OCI-LY1 (cell line): ENCODE measurements around the gene USH1C.

Experiments
- H2AFZ ChIP-seq: fragments of 200-600 bp; sonication (generic), shearing (Covaris generic); 2 replicates; pipeline ENCODE4 v1.6.0; 2014; ENCODE audit warnings: antibody characterized with exemption, mild to moderate bottlenecking, low read length
- H3F3A ChIP-seq: fragments of 200-600 bp; sonication (generic), shearing (Covaris generic); 2 replicates; pipeline ENCODE4 v1.6.0; 2014; ENCODE audit warnings: mild to moderate bottlenecking, antibody characterized with exemption, low read length, moderate library complexity; ENCODE audit not compliant: insufficient read depth
- H3K27ac ChIP-seq: fragments of 200-600 bp; sonication (generic); 2 replicates; pipeline ENCODE4 v1.5.1; 2014; ENCODE audit warnings: low read length, mixed run types, mild to moderate bottlenecking, low read depth; ENCODE audit not compliant: poor library complexity, severe bottlenecking
- H3K27me3 ChIP-seq: fragments of 200-600 bp; sonication (generic); 2 replicates; pipeline ENCODE4 v1.6.0; 2014; ENCODE audit warnings: antibody characterized with exemption, mild to moderate bottlenecking, low read length, moderate library complexity; ENCODE audit not compliant: insufficient read depth
- H3K36me3 ChIP-seq: fragments of 200-600 bp; sonication (generic); 2 replicates; pipeline ENCODE4 v1.6.1; 2014; ENCODE audit warnings: mild to moderate bottlenecking, antibody characterized with exemption, low read length, moderate library complexity, mixed read lengths; ENCODE audit not compliant: insufficient read depth
- H3K4me1 ChIP-seq: fragments of 200-600 bp; sonication (generic); 2 replicates; pipeline ENCODE4 v1.5.1; 2014; ENCODE audit warnings: mild to moderate bottlenecking, low read length, moderate library complexity; ENCODE audit not compliant: insufficient read depth, severe bottlenecking
- H3K4me2 ChIP-seq: fragments of 200-600 bp; sonication (generic), shearing (Covaris generic); 2 replicates; pipeline ENCODE4 v1.6.1; 2014; ENCODE audit warnings: low read length
- H3K4me3 ChIP-seq: fragments of 200-600 bp; sonication (generic); 2 replicates; pipeline ENCODE4 v1.5.1; 2014; ENCODE audit warnings: low read length, low read depth, mild to moderate bottlenecking, mixed read lengths; ENCODE audit not compliant: poor library complexity, severe bottlenecking
- H3K79me2 ChIP-seq: fragments of 200-600 bp; shearing (Covaris generic); 2 replicates; pipeline ENCODE4 v1.6.1; 2016; ENCODE audit warnings: mixed run types, low read length, mixed read lengths; ENCODE audit not compliant: insufficient read depth
- H3K9ac ChIP-seq: fragments of 200-600 bp; sonication (generic), shearing (Covaris generic); 2 replicates; pipeline ENCODE4 v1.6.1; 2014; ENCODE audit warnings: mild to moderate bottlenecking, low read length, mixed read lengths
- H3K9me2 ChIP-seq: fragments of 200-600 bp; sonication (generic), shearing (Covaris generic); 2 replicates; pipeline ENCODE4 v1.6.1; 2014; ENCODE audit warnings: low read depth, mild to moderate bottlenecking, low read length, mixed read lengths
- H3K9me3 ChIP-seq: fragments of 200-600 bp; shearing (Covaris generic); 2 replicates; pipeline ENCODE4 v1.6.1; 2014; ENCODE audit warnings: low read length, mixed read lengths
- H4K20me1 ChIP-seq: fragments of 200-600 bp; sonication (generic), shearing (Covaris generic); 2 replicates; pipeline ENCODE4 v1.6.0; 2016; ENCODE audit warnings: mild to moderate bottlenecking, low read length; ENCODE audit not compliant: insufficient read depth
- EZH2 ChIP-seq: fragments of 200-600 bp; sonication (generic), shearing (Covaris generic); IDR thresholded peaks from 2 replicates; pipeline ENCODE4 v1.8.0; 2017; ENCODE audit warnings: borderline replicate concordance, mixed run types, mild to moderate bottlenecking, antibody characterized with exemption, low read length, moderate library complexity, mixed read lengths
- TF ChIP-seq, protein P1 (sequence below): fragments of 200-600 bp; sonication (generic), shearing (Covaris generic); IDR thresholded peaks from 2 replicates; pipeline ENCODE4 v1.5.1; 2017; ENCODE audit warnings: mild to moderate bottlenecking, antibody characterized with exemption, low read length, moderate library complexity, mixed read lengths

USH1C gene

DNA sequence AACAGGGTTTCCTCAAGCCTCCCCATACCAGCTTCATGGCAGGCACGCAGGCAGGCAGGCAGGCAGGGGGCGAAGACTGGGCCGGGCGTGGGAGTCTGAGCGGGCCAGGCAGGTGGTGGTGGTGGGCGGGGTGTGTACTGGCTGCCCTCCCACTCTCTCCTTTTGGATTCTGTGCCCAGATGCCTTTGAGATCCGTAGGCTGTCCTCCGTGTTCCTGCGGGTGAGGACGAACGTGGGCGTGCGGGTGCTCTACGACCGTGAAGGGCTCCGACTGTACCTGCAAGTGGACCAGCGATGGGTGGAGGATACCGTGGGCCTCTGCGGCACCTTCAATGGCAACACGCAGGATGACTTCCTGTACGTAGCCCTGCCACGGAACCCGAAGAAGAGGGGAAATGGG lies 25.8 kb upstream of the USH1C start:
- no peak overlapping the region for H3K4me2 ChIP-seq
- H3K9me2 ChIP-seq, result no peaks in the 10 kb centered on the region
- H3K27ac ChIP-seq, result no peak overlapping the region
- no peak for TF ChIP-seq EZH2
- TF ChIP-seq, protein P1, sequence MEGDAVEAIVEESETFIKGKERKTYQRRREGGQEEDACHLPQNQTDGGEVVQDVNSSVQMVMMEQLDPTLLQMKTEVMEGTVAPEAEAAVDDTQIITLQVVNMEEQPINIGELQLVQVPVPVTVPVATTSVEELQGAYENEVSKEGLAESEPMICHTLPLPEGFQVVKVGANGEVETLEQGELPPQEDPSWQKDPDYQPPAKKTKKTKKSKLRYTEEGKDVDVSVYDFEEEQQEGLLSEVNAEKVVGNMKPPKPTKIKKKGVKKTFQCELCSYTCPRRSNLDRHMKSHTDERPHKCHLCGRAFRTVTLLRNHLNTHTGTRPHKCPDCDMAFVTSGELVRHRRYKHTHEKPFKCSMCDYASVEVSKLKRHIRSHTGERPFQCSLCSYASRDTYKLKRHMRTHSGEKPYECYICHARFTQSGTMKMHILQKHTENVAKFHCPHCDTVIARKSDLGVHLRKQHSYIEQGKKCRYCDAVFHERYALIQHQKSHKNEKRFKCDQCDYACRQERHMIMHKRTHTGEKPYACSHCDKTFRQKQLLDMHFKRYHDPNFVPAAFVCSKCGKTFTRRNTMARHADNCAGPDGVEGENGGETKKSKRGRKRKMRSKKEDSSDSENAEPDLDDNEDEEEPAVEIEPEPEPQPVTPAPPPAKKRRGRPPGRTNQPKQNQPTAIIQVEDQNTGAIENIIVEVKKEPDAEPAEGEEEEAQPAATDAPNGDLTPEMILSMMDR, result no peak
- no peak overlapping the region for H3K9ac ChIP-seq
- H3F3A ChIP-seq, result no peaks in the 10 kb centered on the region
- H4K20me1 ChIP-seq, result no peaks in the 10 kb centered on the region
- H2AFZ ChIP-seq, result no peak overlapping the region
- H3K4me1 ChIP-seq, result peaks cover 8% of the 10 kb centered on the region
- H3K79me2 ChIP-seq, result no peaks in the 10 kb centered on the region
- H3K4me3 ChIP-seq, result no peak overlapping the region
- H3K27me3 ChIP-seq, result no peaks in the 10 kb centered on the region
- no peaks in the 10 kb centered on the region for H3K36me3 ChIP-seq
- H3K9me3 ChIP-seq, result no peaks in the 10 kb centered on the region

DNA sequence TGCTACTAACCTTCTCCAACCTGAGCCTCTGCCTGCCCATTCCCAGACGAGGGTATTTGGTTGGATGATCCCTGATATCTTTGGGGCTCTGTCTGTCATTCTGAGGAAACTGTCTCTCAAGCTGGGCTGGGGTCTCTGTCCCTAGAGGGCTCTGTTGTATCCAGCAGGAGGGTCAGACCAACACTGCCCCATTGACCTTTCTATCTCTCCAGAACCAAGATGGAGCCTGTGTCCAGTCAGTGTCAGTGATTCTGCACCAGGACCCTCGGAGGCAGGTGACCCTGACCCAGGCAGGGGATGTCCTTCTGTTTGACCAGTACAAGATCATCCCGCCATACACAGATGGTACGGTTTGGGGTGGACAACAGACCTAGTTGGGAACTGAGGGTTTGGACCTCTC lies 24.7 kb upstream of the USH1C start:
- no peak overlapping the region for H3K4me2 ChIP-seq
- H3K36me3 ChIP-seq, result no peaks in the 10 kb centered on the region
- no peaks in the 10 kb centered on the region for H3F3A ChIP-seq
- no peaks in the 10 kb centered on the region for H3K9me2 ChIP-seq
- TF ChIP-seq EZH2, result no peak
- TF ChIP-seq, protein P1, result no peak
- H2AFZ ChIP-seq, result no peak overlapping the region
- H3K4me1 ChIP-seq, result peaks cover 8% of the 10 kb centered on the region
- H3K27ac ChIP-seq, result no peak overlapping the region
- no peaks in the 10 kb centered on the region for H4K20me1 ChIP-seq
- no peaks in the 10 kb centered on the region for H3K9me3 ChIP-seq
- H3K9ac ChIP-seq, result no peak overlapping the region
- no peak overlapping the region for H3K4me3 ChIP-seq
- H3K79me2 ChIP-seq, result no peaks in the 10 kb centered on the region
- H3K27me3 ChIP-seq, result no peaks in the 10 kb centered on the region

DNA sequence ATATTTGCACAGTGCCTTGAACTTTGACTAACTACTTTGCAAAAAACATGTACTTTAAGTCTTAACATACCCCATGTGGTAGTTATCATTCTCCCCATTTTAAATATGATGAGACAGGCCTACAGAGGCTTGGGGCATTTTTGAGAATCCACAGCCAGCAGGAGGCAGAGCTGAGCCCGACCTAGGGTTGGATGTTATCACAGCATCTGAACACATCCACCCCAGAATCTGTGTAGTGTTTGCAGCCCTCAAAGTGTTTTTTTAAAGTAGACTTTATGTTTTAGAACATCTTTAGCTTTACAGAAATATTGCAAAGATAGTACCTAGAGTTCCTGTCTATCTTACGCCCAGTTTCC lies 20.4 kb upstream of the USH1C start:
- no peak overlapping the region for H3K9ac ChIP-seq
- H3K9me2 ChIP-seq, result no peaks in the 10 kb centered on the region
- H3K27ac ChIP-seq, result no peak overlapping the region
- H3K4me1 ChIP-seq, result no peaks in the 10 kb centered on the region
- no peak overlapping the region for H3K4me2 ChIP-seq
- H3K9me3 ChIP-seq, result no peaks in the 10 kb centered on the region
- no peaks in the 10 kb centered on the region for H3K27me3 ChIP-seq
- no peak overlapping the region for H2AFZ ChIP-seq
- no peaks in the 10 kb centered on the region for H3K36me3 ChIP-seq
- no peaks in the 10 kb centered on the region for H4K20me1 ChIP-seq
- no peaks in the 10 kb centered on the region for H3F3A ChIP-seq
- no peaks in the 10 kb centered on the region for H3K79me2 ChIP-seq
- no peak overlapping the region for H3K4me3 ChIP-seq
- TF ChIP-seq EZH2, result no peak
- TF ChIP-seq, protein P1, result peak; percentile 57
